HL-60 (cell line): ENCODE data around the gene TFF3.

Experiments
- DNase-seq, 2 experiments: peaks; one replicate each; pipeline ENCODE4 v3.0.0-alpha.2; 2010 to 2020; ENCODE audit warnings: low read depth in 1 of 2, low spot score in 1 of 2
- H3K27ac ChIP-seq: fragments of 250-450 bp; sonication (Bioruptor Pico); replicated peaks from 2 replicates; pipeline ENCODE4 v1.5.1; 2020; ENCODE audit warnings: mild to moderate bottlenecking, moderate library complexity
- H3K27me3 ChIP-seq: fragments of 250-450 bp; sonication (Bioruptor Pico); 2 replicates; pipeline ENCODE4 v1.5.1; 2021; ENCODE audit warnings: mild to moderate bottlenecking, moderate library complexity; ENCODE audit not compliant: insufficient read depth, poor library complexity, severe bottlenecking
- H3K4me3 ChIP-seq: replicated peaks from 2 replicates; pipeline ENCODE4 v1.5.1; 2011; ENCODE audit warnings: mild to moderate bottlenecking, control low read depth, low read length; ENCODE audit not compliant: insufficient read depth
- CTCF ChIP-seq: IDR thresholded peaks from one replicate; pipeline ENCODE4 v1.5.1; 2011; ENCODE audit warnings: low read length, control low read depth, inconsistent platforms; ENCODE audit not compliant: insufficient read depth
- GABPA ChIP-seq: IDR thresholded peaks from 2 replicates; pipeline ENCODE4 v1.6.1; 2012; ENCODE audit warnings: low read depth
- POLR2AphosphoS5 ChIP-seq: IDR thresholded peaks from 2 replicates; pipeline ENCODE4 v1.6.1; 2012; ENCODE audit warnings: low read depth
- REST ChIP-seq: IDR thresholded peaks from 2 replicates; pipeline ENCODE4 v1.6.1; 2012; ENCODE audit warnings: low read depth; ENCODE audit not compliant: insufficient replicate concordance
- SPI1 ChIP-seq: IDR thresholded peaks from 2 replicates; pipeline ENCODE4 v1.6.1; 2012; ENCODE audit warnings: low read depth, mild to moderate bottlenecking, borderline replicate concordance

TFF3 gene

GRCh38 chr21:42302794-42303193, 12.4 kb downstream of the TFF3 start:
- Histone ChIP-seq H3K4me3 (no peak overlapping the region), H3K27ac (no peak overlapping the region), H3K27me3 (no peaks in the 10 kb centered on the region)
- TF ChIP-seq SPI1 (no peak), POLR2AphosphoS5 (no peak), REST (no peak), GABPA (no peak), CTCF (no peak)
- DNase-seq, result no peak

DNA sequence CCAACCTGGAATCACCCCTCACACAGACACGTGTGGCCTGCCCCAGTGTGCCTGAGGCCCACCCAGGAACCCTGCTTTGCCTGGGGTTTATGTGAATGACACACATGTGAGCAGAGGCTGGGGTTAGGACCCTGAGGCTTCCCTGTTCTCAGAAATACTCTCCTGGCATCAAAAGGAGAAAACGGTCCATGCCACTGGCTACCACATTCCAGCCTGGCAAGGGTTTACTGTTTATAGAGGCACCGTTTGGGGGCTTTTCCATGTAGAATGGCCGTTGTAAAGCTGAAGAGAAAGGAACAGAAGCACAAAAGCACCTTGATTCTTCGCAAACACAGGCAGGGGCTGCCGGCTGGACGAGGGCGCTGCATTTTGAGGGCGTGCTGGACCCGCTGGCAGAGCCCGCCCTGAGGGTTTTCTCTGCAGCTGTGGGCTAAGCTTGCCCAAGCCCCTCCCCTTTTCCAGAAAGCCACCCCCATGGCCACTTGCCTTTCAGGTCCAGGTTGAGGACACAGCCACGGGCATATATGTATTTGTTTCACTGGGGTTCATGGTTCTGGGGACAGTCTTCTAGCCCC, 13.0 kb downstream of the TFF3 start:
- no peaks in the 10 kb centered on the region for H3K27me3 ChIP-seq
- H3K4me3 ChIP-seq, result no peak overlapping the region
- no peak overlapping the region for H3K27ac ChIP-seq
- TF ChIP-seq GABPA, result no peak
- TF ChIP-seq POLR2AphosphoS5, result no peak
- no peak for TF ChIP-seq REST
- no peak for TF ChIP-seq CTCF
- TF ChIP-seq SPI1, result no peak
- no peak for DNase-seq

- H3K4me3 ChIP-seq, result no peak overlapping the region
- no peak overlapping the region for H3K27ac ChIP-seq
- no peak for DNase-seq
- TF ChIP-seq GABPA, result no peak
- TF ChIP-seq SPI1, result no peak
- no peak for TF ChIP-seq POLR2AphosphoS5
- TF ChIP-seq REST, result no peak
- no peak for TF ChIP-seq CTCF
- no peaks in the 10 kb centered on the region for H3K27me3 ChIP-seq
Measured at GRCh38 chr21:42301371-42302075, 13.7 kb downstream of the TFF3 start.
